Chondrocyte (in vitro differentiated cells): ENCODE measurements around the gene DDX10. TPM values are rescaled to one million over a fixed set of nuclear protein-coding genes. Genes with fewer than 3 reads are reported as not detected.

ENCODE experiments used
- DNase-seq: peaks from one replicate; pipeline ENCODE4 v3.0.0; 2021; ENCODE audit warnings: mixed read lengths, low spot score
- H3K27ac Mint-ChIP-seq: one replicate; pipeline ENCODE4 v1.8.0; 2021; ENCODE audit warnings: mild to moderate bottlenecking, moderate library complexity, mixed read lengths; ENCODE audit not compliant: unreplicated experiment
- H3K27me3 Mint-ChIP-seq: 2 replicates; pipeline ENCODE4 v1.8.0; 2021; ENCODE audit warnings: low read depth, mixed read lengths
- H3K36me3 Mint-ChIP-seq: 2 replicates; pipeline ENCODE4 v1.8.0; 2021; ENCODE audit warnings: low read depth, mixed read lengths
- H3K4me1 Mint-ChIP-seq: 2 replicates; pipeline ENCODE4 v1.8.0; 2021; ENCODE audit warnings: low read depth, mild to moderate bottlenecking, mixed read lengths
- H3K4me3 Mint-ChIP-seq: one replicate; pipeline ENCODE4 v1.8.0; 2021; ENCODE audit warnings: mild to moderate bottlenecking, moderate library complexity, mixed read lengths; ENCODE audit not compliant: unreplicated experiment
- H3K9me3 Mint-ChIP-seq: 2 replicates; pipeline ENCODE4 v1.8.0; 2021; ENCODE audit warnings: low read depth, mixed read lengths
- CTCF ChIP-seq: fragments of 200-600 bp; sonication (generic); IDR thresholded peaks from 2 replicates; pipeline ENCODE4 v1.5.0; 2021; ENCODE audit warnings: antibody characterized with exemption, mild to moderate bottlenecking, moderate library complexity
- total RNA-seq: library from RNA; stranded (reverse); gene quantifications from 3 replicates; pipeline ENCODE4 v1.2.1, GENCODE V29; 2021

Gene DDX10
- total RNA-seq, 1 donor from 2014 or later = 25.3 TPM

DNA sequence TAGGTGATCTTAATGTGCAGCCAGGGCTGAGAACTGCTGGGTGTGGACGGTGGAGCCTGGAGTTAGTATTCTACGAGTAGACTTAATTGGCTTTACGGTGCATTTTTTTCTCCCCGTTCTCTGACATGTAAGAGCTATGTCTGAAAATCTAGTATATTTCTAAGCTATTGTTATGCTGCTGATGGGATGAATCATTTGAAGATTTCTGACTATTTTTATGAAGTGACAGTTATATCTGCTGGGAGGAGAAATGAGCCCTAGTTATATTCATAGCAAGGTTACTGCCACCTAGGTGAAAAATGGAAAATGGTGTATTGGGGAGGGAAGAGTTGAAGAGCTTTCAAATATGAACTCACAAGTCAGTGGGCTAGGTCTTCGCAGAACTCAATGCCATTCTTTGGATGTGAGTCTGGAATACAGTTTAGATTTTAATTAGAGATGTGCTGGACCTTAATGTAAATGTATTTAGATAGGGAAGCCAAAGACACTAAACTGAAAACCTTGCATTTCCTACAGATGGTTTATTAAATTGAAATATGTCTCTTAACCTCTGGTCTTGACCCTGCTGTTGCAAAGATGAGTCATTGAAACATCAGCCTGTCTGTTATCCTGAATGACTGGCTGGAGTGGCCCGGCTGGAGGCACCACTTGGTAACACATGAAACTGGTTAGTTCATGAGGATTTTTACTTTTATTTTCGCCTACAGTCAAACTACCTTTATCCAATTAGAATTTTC, 293.7 kb downstream of the DDX10 start:
- Mint-ChIP-seq H3K27ac (peak overlapping the region; percentile 77), H3K36me3 (no peaks in the 10 kb centered on the region), H3K9me3 (no peaks in the 10 kb centered on the region), H3K4me1 (peaks cover 30% of the 10 kb centered on the region), H3K4me3 (peak overlapping the region; percentile 20), H3K27me3 (no peaks in the 10 kb centered on the region)
- peak; percentile 61 for TF ChIP-seq CTCF
- no peak for DNase-seq

- H3K4me1 Mint-ChIP-seq = peaks cover 30% of the 10 kb centered on the region
- DNase-seq = no peak
- H3K27me3 Mint-ChIP-seq = no peaks in the 10 kb centered on the region
- TF ChIP-seq CTCF = no peak
- H3K36me3 Mint-ChIP-seq = no peaks in the 10 kb centered on the region
- H3K27ac Mint-ChIP-seq = peak overlapping the region; percentile 77
- no peaks in the 10 kb centered on the region for H3K9me3 Mint-ChIP-seq
- H3K4me3 Mint-ChIP-seq = peak overlapping the region; percentile 20
Observed at GRCh38 chr11:108959105-108959761, 294.4 kb downstream of the DDX10 start.

GRCh38 chr11:108959874-108960273, 295.0 kb downstream of the DDX10 start:
- no peak for DNase-seq
- H3K9me3 Mint-ChIP-seq = no peaks in the 10 kb centered on the region
- no peaks in the 10 kb centered on the region for H3K27me3 Mint-ChIP-seq
- H3K36me3 Mint-ChIP-seq = no peaks in the 10 kb centered on the region
- H3K4me1 Mint-ChIP-seq = peaks cover 30% of the 10 kb centered on the region
- no peak for TF ChIP-seq CTCF
- no peak overlapping the region for H3K4me3 Mint-ChIP-seq
- H3K27ac Mint-ChIP-seq = no peak overlapping the region

DNA sequence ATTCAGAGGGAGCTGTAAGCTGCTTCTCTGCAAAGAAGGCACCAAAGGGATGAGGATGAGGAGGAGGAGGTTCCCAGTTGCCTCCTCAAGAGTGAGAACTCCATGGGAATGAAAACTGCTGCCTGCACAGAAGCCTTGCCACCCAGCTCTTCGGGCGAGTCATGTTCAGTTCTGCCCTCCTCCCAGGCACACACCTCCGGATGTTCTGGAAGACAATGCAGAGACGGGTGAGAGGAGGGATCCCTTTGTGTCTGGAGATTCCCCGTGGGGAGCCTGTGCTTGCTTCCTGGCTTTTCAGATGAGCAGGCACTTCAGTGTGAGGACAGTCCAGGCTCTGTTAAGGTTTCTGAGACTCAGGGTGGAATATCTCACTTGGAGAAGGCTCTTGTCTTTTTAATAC, 295.6 kb downstream of the DDX10 start:
- H3K4me1 Mint-ChIP-seq = peaks cover 30% of the 10 kb centered on the region
- TF ChIP-seq CTCF = no peak
- no peaks in the 10 kb centered on the region for H3K36me3 Mint-ChIP-seq
- no peak overlapping the region for H3K4me3 Mint-ChIP-seq
- DNase-seq = no peak
- H3K27me3 Mint-ChIP-seq = no peaks in the 10 kb centered on the region
- no peaks in the 10 kb centered on the region for H3K9me3 Mint-ChIP-seq
- H3K27ac Mint-ChIP-seq = no peak overlapping the region

- no peaks in the 10 kb centered on the region for H3K36me3 Mint-ChIP-seq
- H3K4me1 Mint-ChIP-seq = peaks cover 30% of the 10 kb centered on the region
- no peak for TF ChIP-seq CTCF
- H3K9me3 Mint-ChIP-seq = no peaks in the 10 kb centered on the region
- no peak overlapping the region for H3K27ac Mint-ChIP-seq
- H3K4me3 Mint-ChIP-seq = no peak overlapping the region
- no peak for DNase-seq
- H3K27me3 Mint-ChIP-seq = no peaks in the 10 kb centered on the region
Observed at GRCh38 chr11:108961095-108961494, 296.2 kb downstream of the DDX10 start.
